Gastroesophageal sphincter (tissue), 3 donors: Measurements from ENCODE around the gene MREG.

Source experiments
- CTCF ChIP-seq, 4 experiments: fragments of 200-600 bp in 2 of 4; fragments of 450-650 bp in 2 of 4; sonication (generic) in 1 of 4; IDR thresholded peaks; one replicate each; pipeline ENCODE4 v1.5.1; 2017 to 2019; ENCODE audit warnings: antibody characterized with exemption in 4 of 4, mild to moderate bottlenecking in 2 of 4, moderate library complexity in 2 of 4
- EP300 ChIP-seq: sonication (generic); formaldehyde crosslinking; IDR thresholded peaks from one replicate; pipeline ENCODE4 v1.6.1; 2017; ENCODE audit warnings: antibody characterized with exemption, mild to moderate bottlenecking
- POLR2A ChIP-seq, 2 donors: fragments of 450-650 bp; IDR thresholded peaks; one replicate each; pipeline ENCODE4 v1.6.1; 2017; ENCODE audit warnings: antibody characterized with exemption in 2 of 2, mild to moderate bottlenecking in 2 of 2, moderate library complexity in 1 of 2
- POLR2AphosphoS5 ChIP-seq: sonication (generic); formaldehyde crosslinking; IDR thresholded peaks from one replicate; pipeline ENCODE4 v1.6.1; 2017; ENCODE audit warnings: antibody characterized with exemption

GRCh38 chr2:216051350-216051749 is 38.0 kb upstream of the MREG start:
- no peak for TF ChIP-seq EP300
- TF ChIP-seq CTCF (IDR thresholded peaks at IDR 0.05): no peak
- no peak for TF ChIP-seq POLR2A (IDR thresholded peaks at IDR 0.05)
- TF ChIP-seq POLR2AphosphoS5: no peak
